CD4-positive, alpha-beta memory T cell (primary cell): Measurements from ENCODE around the gene UNC5A. TPM values are rescaled to one million over a fixed set of nuclear protein-coding genes. Genes with fewer than 3 reads are reported as not detected.

Source experiments
- CTCF ChIA-PET: fragments of 350-600 bp; sonication (Branson Sonifier 250); formaldehyde crosslinking; loops from one replicate; lab custom pipeline; 2021; ENCODE audit warnings: inconsistent platforms; ENCODE audit not compliant: partially characterized antibody; lab: Charles Lee
- POLR2A ChIA-PET: fragments of 350-600 bp; sonication (Branson Sonifier 250); formaldehyde crosslinking; loops from one replicate; lab custom pipeline; 2021; ENCODE audit not compliant: partially characterized antibody; lab: Charles Lee
- DNase-seq, 5 donors: peaks; one replicate each; pipeline versions ENCODE4 v3.0.0 to v3.0.0-alpha.2; 2020 to 2022; ENCODE audit warnings: mixed read lengths in 1 of 5
- H3K27ac ChIP-seq: one replicate; pipeline ENCODE4 v1.7.0; 2013; ENCODE audit warnings: low read depth, low read length
- H3K27me3 ChIP-seq: 2 replicates; pipeline ENCODE4 v1.7.0; 2013; ENCODE audit warnings: mild to moderate bottlenecking, low read length, moderate library complexity; ENCODE audit not compliant: insufficient read depth
- H3K36me3 ChIP-seq: 2 replicates; pipeline ENCODE4 v1.7.0; 2013; ENCODE audit warnings: mild to moderate bottlenecking, low read length, moderate library complexity; ENCODE audit not compliant: insufficient read depth
- H3K4me1 ChIP-seq: 2 replicates; pipeline ENCODE4 v1.7.0; 2013; ENCODE audit warnings: mild to moderate bottlenecking, low read length, moderate library complexity; ENCODE audit not compliant: insufficient read depth
- H3K4me3 ChIP-seq, 2 donors: one replicate each; pipeline ENCODE4 v1.7.0; 2013; ENCODE audit warnings: low read length in 2 of 2, mild to moderate bottlenecking in 1 of 2
- H3K9me3 ChIP-seq, 2 donors: one replicate each; pipeline ENCODE4 v1.7.0; 2013; ENCODE audit warnings: low read length in 2 of 2, control low read depth in 1 of 2; ENCODE audit not compliant: control insufficient read depth in 1 of 2
- H3K27ac Mint-ChIP-seq, 7 donors: one replicate each; pipeline ENCODE4 v1.8.0; 2020 to 2021; ENCODE audit warnings: mixed read lengths in 7 of 7, mild to moderate bottlenecking in 6 of 7, inconsistent platforms in 3 of 7, moderate library complexity in 3 of 7
- H3K27me3 Mint-ChIP-seq, 2 donors: one replicate each; pipeline ENCODE4 v1.8.0; 2020 to 2021; ENCODE audit warnings: mixed read lengths in 2 of 2
- H3K36me3 Mint-ChIP-seq, 2 donors: one replicate each; pipeline ENCODE4 v1.8.0; 2020 to 2021; ENCODE audit warnings: mixed read lengths in 2 of 2, inconsistent platforms in 1 of 2, mild to moderate bottlenecking in 1 of 2
- H3K4me1 Mint-ChIP-seq, 4 donors: one replicate each; pipeline ENCODE4 v1.8.0; 2020 to 2021; ENCODE audit warnings: mixed read lengths in 4 of 4, mild to moderate bottlenecking in 1 of 4
- H3K4me3 Mint-ChIP-seq, 8 donors: one replicate each; pipeline ENCODE4 v1.8.0; 2020 to 2021; ENCODE audit warnings: mixed read lengths in 8 of 8, mild to moderate bottlenecking in 7 of 8, moderate library complexity in 6 of 8, inconsistent platforms in 3 of 8
- H3K9me3 Mint-ChIP-seq, 8 donors: one replicate each; pipeline ENCODE4 v1.8.0; 2020 to 2021; ENCODE audit warnings: mixed read lengths in 8 of 8, mild to moderate bottlenecking in 5 of 8, inconsistent platforms in 3 of 8, moderate library complexity in 1 of 8
- intact Hi-C: fragments of 100-400 bp; cut with micrococcal nuclease; formaldehyde crosslinking; loops from one replicate; pipeline ENCODE4 v1.15.1; 2023
- polyA plus RNA-seq, 2 donors: library from polyadenylated mRNA; unstranded; fragments of 300-500 nt; fragmentation: Illumina TruSeq; gene quantifications; one replicate each; pipeline ENCODE4 v1.2.3, GENCODE V29; 2021
- total RNA-seq, 2 experiments: library from RNA; stranded (reverse); gene quantifications; one replicate each; pipeline ENCODE4 v1.2.3, GENCODE V29; 2021

The UNC5A gene
- total and polyA plus RNA-seq, 4 experiments from 2014 or later, result not detected

DNA sequence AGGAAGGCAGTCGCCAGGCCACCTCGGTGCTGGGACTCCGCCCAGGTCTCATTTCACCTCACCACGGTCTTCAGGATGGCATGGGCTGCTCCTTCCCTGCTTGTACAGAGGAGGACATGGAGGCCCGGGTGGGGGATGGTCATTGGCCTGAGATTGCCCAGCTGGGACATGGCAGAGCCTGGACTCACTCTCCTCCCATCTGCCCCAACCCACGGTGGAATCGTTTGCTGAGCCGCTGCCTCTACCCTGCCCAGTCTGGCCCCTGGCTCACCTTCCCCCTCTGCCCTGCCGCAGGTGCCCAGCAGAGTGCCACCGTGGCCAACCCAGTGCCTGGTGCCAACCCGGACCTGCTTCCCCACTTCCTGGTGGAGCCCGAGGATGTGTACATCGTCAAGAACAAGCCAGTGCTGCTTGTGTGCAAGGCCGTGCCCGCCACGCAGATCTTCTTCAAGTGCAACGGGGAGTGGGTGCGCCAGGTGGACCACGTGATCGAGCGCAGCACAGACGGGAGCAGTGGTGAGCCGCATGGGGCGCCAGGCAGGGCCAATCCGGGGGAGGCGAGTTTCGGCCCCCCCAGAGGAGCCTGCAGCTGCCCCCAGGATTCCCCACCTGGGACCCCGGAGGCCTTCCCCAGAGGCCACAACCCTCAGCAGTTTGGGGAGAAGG, 52.1 kb downstream of the UNC5A start:
- POLR2A ChIA-PET, result no interaction called here
- no peaks in the 10 kb centered on the region for H3K27me3 ChIP-seq

DNA sequence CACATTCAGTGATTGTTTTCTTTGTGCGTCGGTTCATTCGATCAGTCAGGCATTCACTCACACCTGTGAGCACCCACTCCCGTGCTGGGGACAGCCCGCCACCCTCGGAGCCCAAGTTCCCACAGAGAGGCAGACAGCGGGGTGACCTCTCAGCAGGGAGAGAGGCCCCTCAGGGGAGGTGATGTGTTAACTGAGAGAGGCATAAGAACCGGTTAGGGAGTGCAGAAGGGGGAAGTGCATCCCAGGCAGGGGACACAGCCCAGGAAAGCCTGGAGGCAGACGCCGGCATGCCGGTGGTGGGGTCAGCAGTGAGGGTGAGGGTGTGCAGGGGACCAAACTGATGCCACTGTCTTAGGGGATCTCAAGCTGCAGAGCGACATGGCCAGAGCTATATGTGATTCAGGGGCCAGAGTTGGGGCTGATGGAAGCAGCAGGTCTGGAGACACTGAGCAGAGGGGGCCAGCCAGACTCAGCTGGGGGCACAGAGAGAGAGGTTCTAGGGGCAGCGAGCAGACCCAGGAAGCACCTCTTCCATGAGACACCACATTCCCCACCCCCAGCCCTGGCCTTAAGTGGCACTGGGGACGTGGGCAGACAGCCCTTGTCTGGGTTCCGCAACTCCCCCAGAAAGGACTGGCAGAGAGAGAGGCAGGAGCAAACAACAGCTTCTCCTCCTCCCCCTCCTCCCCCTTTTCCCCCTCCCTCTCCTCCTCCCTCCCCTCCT, 52.8 kb downstream of the UNC5A start:
- Mint-ChIP-seq H3K9me3 (peaks cover 0 to 3% (median 0%) of the 10 kb centered on the region in 8 donors), H3K27me3 (peaks cover 18 to 19% of the 10 kb centered on the region in 2 donors), H3K4me3 (no peak overlapping the region), H3K27ac (no peak overlapping the region), H3K4me1 (no peaks in the 10 kb centered on the region), H3K36me3 (no peaks in the 10 kb centered on the region)
- Histone ChIP-seq H3K27ac (no peak overlapping the region), H3K4me3 (no peak overlapping the region), H3K4me1 (no peaks in the 10 kb centered on the region), H3K36me3 (no peaks in the 10 kb centered on the region), H3K27me3 (no peaks in the 10 kb centered on the region), H3K9me3 (no peaks in the 10 kb centered on the region)
- intact Hi-C loops, result no loop called here
- ChIA-PET CTCF (no interaction called here), POLR2A (no interaction called here)
- no peak for DNase-seq

More for the DNA sequence above, 52.1 kb downstream of the UNC5A start:
- no peaks in the 10 kb centered on the region for H3K36me3 ChIP-seq
- CTCF ChIA-PET, result no interaction called here
- Mint-ChIP-seq H3K27ac (no peak overlapping the region), H3K27me3 (peaks cover 20 to 21% of the 10 kb centered on the region in 2 donors), H3K36me3 (no peaks in the 10 kb centered on the region), H3K4me1 (no peaks in the 10 kb centered on the region), H3K9me3 (peaks cover 0 to 5% (median 0%) of the 10 kb centered on the region in 8 donors), H3K4me3 (no peak overlapping the region)
- intact Hi-C loops, result no loop called here
- H3K27ac ChIP-seq, result no peak overlapping the region
- H3K4me3 ChIP-seq, result no peak overlapping the region
- no peak for DNase-seq
- no peaks in the 10 kb centered on the region for H3K9me3 ChIP-seq
- no peaks in the 10 kb centered on the region for H3K4me1 ChIP-seq

DNA sequence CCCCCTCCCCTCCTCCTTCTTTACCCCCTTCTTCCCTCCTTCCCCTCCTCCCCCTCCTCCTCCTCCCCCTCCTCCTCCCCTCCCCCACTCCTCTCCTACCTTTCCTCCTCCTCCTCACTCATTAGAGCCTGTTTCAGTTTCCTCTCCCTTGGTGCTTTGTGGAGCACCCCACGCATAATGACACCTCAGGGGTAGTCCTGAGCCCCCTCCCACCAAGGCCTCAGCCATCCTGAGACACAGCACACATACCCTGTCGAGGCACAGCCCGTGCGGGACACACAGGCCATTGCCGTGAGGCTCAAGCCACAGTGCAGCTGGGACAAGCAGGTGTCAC, 53.4 kb downstream of the UNC5A start:
- POLR2A ChIA-PET, result no interaction called here
- H3K4me3 ChIP-seq, result no peak overlapping the region
- Mint-ChIP-seq H3K36me3 (no peaks in the 10 kb centered on the region), H3K4me3 (no peak overlapping the region), H3K4me1 (no peaks in the 10 kb centered on the region), H3K27me3 (peaks cover 14 to 16% of the 10 kb centered on the region in 2 donors), H3K27ac (no peak overlapping the region), H3K9me3 (peaks cover 0 to 1% (median 0%) of the 10 kb centered on the region in 8 donors)
- no peaks in the 10 kb centered on the region for H3K9me3 ChIP-seq
- intact Hi-C loops, result no loop called here
- no peaks in the 10 kb centered on the region for H3K4me1 ChIP-seq
- H3K36me3 ChIP-seq, result no peaks in the 10 kb centered on the region
- no peak for DNase-seq
- H3K27me3 ChIP-seq, result no peaks in the 10 kb centered on the region
- no peak overlapping the region for H3K27ac ChIP-seq
- CTCF ChIA-PET, result no interaction called here

DNA sequence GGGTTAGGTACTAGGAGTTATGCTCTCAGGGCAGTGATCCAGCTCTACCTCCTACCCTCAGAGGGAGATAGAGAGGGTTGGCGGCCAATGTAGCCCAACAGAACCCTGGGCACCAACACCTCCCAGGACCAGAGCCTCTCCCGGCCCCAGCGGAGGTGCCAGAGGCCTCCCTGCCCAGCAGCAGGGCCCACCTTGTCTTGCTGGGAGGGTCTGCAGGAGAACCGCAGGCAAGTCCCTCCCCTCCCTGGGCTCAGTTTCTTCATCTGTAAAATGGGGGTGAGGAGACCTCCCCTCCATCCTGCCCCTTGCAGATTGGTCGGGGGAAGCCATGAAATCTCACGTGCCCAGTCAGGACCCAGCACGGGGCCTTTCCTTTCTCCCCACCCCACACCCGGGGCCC, 54.4 kb downstream of the UNC5A start:
- H3K27me3 Mint-ChIP-seq, result peaks cover 14 to 16% of the 10 kb centered on the region in 2 donors
- intact Hi-C loops, result no loop called here
- H3K27me3 ChIP-seq, result no peaks in the 10 kb centered on the region

DNA sequence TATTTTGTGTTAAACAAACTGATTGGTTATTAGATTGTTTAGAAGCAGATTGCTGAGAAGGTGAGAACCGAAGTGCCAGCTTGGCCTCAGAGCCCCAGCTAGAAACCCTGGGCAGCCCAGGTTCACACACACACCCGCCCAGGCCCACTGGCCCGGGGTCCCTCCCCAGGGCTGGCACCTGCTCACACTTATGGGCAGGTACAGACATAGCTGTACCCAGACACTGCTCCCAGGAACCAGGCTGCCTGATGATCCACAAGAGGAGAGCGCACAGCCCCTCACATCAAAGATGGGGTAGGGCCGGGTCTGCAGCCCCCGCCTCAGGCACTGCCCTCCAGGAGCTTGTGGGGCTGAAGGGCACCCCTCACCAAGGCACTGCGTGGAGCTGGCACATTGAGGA, 55.6 kb downstream of the UNC5A start:
- Mint-ChIP-seq H3K4me1 (peaks cover 0 to 6% (median 2%) of the 10 kb centered on the region in 4 donors), H3K9me3 (no peaks in the 10 kb centered on the region), H3K36me3 (no peaks in the 10 kb centered on the region), H3K4me3 (no peak overlapping the region), H3K27ac (peak overlapping the region in 1 of 7 donors; percentile 62), H3K27me3 (peaks cover 13 to 16% of the 10 kb centered on the region in 2 donors)
- ChIA-PET POLR2A (no interaction called here), CTCF (no interaction called here)
- Histone ChIP-seq H3K4me1 (no peaks in the 10 kb centered on the region), H3K36me3 (no peaks in the 10 kb centered on the region), H3K9me3 (no peaks in the 10 kb centered on the region), H3K27me3 (no peaks in the 10 kb centered on the region), H3K4me3 (no peak overlapping the region), H3K27ac (no peak overlapping the region)
- intact Hi-C loops, result no loop called here
- no peak for DNase-seq

More for the DNA sequence above, 54.4 kb downstream of the UNC5A start:
- H3K27ac ChIP-seq, result no peak overlapping the region
- Mint-ChIP-seq H3K9me3 (no peaks in the 10 kb centered on the region), H3K4me1 (no peaks in the 10 kb centered on the region), H3K4me3 (no peak overlapping the region), H3K36me3 (no peaks in the 10 kb centered on the region), H3K27ac (no peak overlapping the region)
- H3K9me3 ChIP-seq, result no peaks in the 10 kb centered on the region
- no peak overlapping the region for H3K4me3 ChIP-seq
- ChIA-PET CTCF (no interaction called here), POLR2A (no interaction called here)
- DNase-seq, result no peak
- no peaks in the 10 kb centered on the region for H3K36me3 ChIP-seq
- no peaks in the 10 kb centered on the region for H3K4me1 ChIP-seq

DNA sequence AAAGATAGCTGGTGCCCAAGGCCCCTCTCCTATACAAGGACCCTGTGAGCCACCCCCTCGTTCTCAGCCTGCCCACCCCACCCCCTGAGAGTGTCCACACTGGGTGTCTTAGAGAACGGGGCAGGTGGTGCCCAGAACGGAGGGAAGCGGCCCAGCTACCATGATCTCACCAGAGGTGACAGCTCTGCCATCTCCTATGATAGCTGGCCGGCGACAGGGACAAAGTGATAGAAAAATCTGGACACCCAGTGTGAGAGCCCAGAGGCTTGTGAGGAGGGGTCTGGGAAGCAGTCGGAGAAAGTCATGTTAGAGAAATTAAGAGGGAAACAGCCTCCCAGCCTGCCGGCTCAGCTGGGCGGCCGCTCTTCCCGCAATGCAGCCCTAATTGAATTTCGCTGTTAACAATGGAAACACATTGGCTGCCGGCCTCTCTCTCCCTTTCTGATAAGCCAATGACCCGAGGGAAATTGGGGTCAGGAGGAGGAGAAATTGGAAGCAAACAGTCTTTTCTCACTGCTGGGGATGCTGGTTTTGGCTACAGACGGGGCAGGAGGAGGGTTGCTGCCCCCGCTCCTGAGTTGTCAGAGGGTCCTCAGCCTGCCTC, 56.5 kb downstream of the UNC5A start:
- Mint-ChIP-seq H3K36me3 (no peaks in the 10 kb centered on the region), H3K27me3 (peaks cover 13 to 16% of the 10 kb centered on the region in 2 donors), H3K4me3 (no peak overlapping the region), H3K27ac (no peak overlapping the region), H3K4me1 (peaks cover 0 to 6% (median 2%) of the 10 kb centered on the region in 4 donors), H3K9me3 (no peaks in the 10 kb centered on the region)
- no peaks in the 10 kb centered on the region for H3K27me3 ChIP-seq
- intact Hi-C loops, result no loop called here
- no peak overlapping the region for H3K27ac ChIP-seq
- H3K9me3 ChIP-seq, result no peaks in the 10 kb centered on the region
- H3K4me1 ChIP-seq, result no peaks in the 10 kb centered on the region
- POLR2A ChIA-PET, result no interaction called here
- DNase-seq, result no peak
- no peak overlapping the region for H3K4me3 ChIP-seq
- H3K36me3 ChIP-seq, result no peaks in the 10 kb centered on the region
- CTCF ChIA-PET, result no interaction called here

DNA sequence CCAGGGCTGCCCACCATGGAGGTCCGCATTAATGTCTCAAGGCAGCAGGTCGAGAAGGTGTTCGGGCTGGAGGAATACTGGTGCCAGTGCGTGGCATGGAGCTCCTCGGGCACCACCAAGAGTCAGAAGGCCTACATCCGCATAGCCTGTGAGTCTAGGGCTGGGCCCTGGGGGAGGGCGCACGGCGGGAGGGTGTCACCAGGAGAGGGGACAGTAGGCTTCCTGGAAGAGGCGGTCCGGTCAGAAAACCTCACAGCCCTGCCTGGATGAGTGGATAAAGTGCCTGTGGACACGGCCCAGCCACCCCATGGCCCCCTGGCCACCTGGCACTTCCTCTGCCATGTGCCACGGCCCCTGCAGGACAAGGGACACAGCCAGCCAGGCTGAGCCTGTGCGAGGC, 57.8 kb downstream of the UNC5A start:
- peaks cover 0 to 4% (median 0%) of the 10 kb centered on the region in 8 donors for H3K9me3 Mint-ChIP-seq
- POLR2A ChIA-PET, result no interaction called here

More for the DNA sequence above, 57.8 kb downstream of the UNC5A start:
- CTCF ChIA-PET, result no interaction called here
- no peaks in the 10 kb centered on the region for H3K9me3 ChIP-seq
- DNase-seq, result no peak
- Mint-ChIP-seq H3K4me3 (no peak overlapping the region), H3K27ac (no peak overlapping the region), H3K27me3 (peaks cover 10 to 13% of the 10 kb centered on the region in 2 donors), H3K36me3 (no peaks in the 10 kb centered on the region), H3K4me1 (peaks cover 0 to 6% (median 3%) of the 10 kb centered on the region in 4 donors)
- no peaks in the 10 kb centered on the region for H3K27me3 ChIP-seq
- H3K36me3 ChIP-seq, result no peaks in the 10 kb centered on the region
- intact Hi-C loops, result no loop called here
- H3K4me1 ChIP-seq, result no peaks in the 10 kb centered on the region
- no peak overlapping the region for H3K27ac ChIP-seq
- no peak overlapping the region for H3K4me3 ChIP-seq
